HG02588 (cell line): ENCODE results near the gene GRM8.
"Not testable (repeated sequence)": the region's sequence is repeated elsewhere in the genome, so short reads cannot be mapped to it uniquely, and the experiment has no call there.

Experiments
- ATAC-seq: cut with Tn5 transposase; IDR thresholded peaks from one replicate; pipeline ENCODE4 v1.9.1; 2021; ENCODE audit warnings: mild to moderate bottlenecking, moderate library complexity; ENCODE audit not compliant: unreplicated experiment

Gene GRM8

DNA sequence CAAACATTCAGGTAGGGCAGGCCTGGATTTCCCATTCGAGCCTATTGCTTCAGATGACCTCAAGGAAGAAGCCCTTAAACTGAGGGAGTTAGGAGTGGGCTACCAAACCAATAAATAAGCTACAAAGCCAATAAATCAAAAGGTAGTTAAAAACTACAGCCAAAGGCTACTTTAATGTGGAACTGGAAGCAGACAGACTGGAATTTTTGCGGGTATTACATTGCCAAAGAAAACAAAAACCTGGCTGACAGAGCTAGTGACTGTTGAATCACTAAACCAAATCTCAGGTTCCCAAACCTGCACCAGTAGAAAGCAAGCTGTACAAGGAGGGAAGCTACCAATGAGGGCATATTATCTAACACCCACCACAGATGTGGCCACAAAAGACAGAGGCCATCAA lies 315.6 kb downstream of the GRM8 start:
- ATAC-seq: no peak

DNA sequence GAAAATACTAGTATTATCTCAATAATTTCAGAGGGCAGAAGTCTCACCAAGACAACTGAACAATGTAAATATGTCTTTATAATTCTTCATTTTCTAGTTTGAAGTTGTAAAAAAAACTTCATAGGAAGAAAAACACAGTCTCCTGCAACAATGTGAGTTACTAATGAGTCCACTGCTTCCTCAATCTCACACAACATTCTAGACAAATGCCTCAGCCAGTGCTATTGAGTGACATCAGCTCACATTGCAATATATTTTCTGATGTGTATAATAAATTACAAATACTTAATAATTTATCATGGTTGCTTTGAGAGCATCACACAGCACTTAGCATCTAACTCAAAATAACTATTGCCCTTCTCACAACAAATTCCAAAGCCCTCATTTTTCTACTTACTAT lies 321.2 kb downstream of the GRM8 start:
- ATAC-seq: no peak

DNA sequence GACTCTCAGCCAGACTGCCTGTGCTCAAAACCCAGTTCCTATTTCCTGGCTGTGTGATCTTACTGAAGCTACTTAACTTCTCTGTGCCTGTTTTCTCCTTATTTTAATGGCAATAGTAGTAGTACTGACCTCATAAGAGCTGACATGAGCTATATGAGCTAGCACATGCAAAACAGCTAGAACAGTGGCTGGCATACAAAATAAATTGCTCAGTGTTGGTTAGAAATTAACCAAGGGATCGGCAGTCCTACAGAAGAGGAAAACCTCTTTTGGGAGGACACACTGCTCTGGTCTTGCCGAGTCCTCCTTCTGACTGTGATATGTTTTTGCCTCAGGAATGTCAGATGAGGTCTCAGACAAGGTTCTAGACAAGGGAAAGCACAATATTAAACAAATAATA lies 322.6 kb downstream of the GRM8 start:
- no peak for ATAC-seq

GRCh38 chr7:126924477-126924876 lies 328.3 kb downstream of the GRM8 start:
- ATAC-seq: no peak

- ATAC-seq: not testable (repeated sequence)
These were observed 341.1 kb downstream of the GRM8 start for GRCh38 chr7:126911627-126912026.

- not testable (repeated sequence) for ATAC-seq
These were observed 344.2 kb downstream of the GRM8 start for GRCh38 chr7:126908564-126908963.

DNA sequence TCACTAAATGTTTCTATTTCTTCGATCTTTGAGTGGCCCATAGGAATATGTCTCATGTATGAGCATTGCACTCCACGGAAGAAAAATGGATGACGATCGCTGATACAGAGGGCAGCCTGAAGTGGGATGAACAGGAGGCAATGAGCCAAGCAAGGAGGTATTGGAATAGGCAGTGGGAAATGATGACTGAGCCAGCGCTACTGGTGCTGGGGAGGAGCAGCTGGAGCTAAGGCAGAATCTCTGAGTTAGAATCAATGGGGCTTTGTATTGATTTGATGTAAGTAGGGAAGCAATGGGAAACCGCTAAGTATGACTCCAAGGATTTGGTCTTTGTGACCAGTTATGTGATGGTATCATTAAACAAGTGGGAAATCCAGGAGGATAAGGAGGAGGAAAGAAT lies 345.1 kb downstream of the GRM8 start:
- ATAC-seq: not testable (repeated sequence)

DNA sequence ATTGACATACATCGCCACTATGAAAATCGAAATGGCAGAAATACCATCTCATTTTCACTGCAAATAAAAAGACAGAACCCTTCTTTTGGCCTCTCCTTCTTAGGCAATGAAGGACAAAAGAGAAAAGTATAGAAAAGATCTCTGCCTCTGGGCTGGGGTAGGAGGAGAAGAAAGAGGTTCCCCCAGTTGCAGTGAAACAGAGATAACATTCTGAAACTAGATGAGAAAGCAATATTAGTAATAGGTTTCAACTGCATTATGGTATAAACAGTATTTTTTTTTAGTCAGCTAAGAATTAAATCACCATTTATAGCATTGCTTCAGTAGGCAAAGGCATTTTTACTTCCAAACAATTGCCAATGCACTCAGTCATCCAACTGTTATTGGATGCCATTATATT lies 347.5 kb downstream of the GRM8 start:
- not testable (repeated sequence) for ATAC-seq

- not testable (repeated sequence) for ATAC-seq
These were observed 351.5 kb downstream of the GRM8 start for GRCh38 chr7:126901041-126901765.

DNA sequence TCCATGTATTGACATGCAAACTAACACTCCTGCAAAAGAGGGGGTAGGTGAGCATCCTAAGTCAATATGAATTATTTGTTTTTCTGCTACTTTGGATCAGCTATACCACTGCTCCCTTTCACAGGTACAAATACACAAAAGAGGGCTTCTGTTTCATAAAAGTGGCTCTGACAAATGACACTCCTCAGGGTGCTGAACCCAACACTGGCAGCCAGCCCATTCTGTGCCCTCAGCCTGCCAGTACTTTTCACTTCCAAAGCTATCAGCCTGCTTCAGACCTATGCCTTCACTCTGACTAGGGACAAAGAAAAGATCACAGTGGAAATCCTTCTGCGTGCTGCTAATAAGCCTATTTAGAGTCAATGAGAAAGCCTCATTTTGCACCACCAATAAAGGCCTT lies 364.8 kb downstream of the GRM8 start:
- not testable (repeated sequence) for ATAC-seq

DNA sequence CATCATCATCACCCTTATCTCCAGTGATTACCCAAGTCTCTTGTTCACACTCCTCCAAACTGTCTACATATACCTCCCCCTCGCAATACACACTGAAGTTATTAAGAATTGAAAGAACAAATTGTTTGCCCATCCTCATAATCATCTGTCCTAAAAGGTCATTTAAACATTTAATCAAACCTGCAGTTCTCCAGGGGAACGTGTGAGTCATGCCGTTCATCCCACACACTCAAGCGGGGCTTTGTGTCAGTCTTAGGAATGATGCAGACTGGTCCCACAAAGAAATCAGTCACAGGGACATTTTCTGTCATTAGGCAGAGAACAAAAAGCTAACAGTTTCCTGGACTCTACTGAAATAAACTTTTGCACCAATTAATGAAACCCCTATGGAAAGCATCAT lies 365.2 kb downstream of the GRM8 start:
- not testable (repeated sequence) for ATAC-seq

DNA sequence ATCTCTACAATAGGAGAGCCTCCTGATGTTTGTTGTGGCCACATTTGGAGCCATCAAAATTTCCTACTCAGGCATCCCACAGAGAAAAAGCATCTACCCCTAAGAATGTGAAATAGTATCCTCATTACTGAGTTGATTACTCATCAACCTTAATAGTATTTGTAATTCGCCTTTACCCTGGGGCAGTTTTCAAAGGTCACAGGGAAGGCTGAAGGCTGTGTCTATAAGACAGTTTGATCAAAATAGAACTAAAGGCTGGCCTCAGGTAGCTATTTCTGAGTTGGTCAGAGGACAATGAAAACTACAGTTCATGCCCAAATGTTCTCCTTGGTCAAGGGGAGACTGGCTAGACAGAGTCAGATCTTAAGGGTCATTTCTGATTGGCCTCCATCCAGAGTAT lies 370.0 kb downstream of the GRM8 start:
- ATAC-seq: not testable (repeated sequence)

- ATAC-seq: peak; percentile 67
These were observed 370.8 kb downstream of the GRM8 start for GRCh38 chr7:126881908-126882307.

DNA sequence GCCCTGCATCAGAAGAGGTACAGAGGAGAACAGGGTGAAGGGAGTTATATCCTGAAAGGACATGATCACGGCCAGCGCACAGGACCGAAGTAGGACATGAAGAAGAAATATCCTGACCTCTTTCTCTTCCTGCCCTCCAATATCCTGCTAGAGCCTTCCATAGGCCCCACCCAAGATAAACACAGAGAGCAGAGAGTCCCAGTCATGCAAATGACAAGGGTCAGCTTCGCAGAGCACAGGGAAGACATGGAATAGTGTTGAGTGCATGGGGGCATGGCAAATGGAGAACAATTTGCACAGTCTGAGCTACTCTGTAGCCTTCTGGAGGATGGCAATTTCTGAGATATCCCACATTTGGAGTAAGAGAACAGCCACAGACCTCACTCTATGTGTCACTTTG lies 371.4 kb downstream of the GRM8 start:
- no peak for ATAC-seq

DNA sequence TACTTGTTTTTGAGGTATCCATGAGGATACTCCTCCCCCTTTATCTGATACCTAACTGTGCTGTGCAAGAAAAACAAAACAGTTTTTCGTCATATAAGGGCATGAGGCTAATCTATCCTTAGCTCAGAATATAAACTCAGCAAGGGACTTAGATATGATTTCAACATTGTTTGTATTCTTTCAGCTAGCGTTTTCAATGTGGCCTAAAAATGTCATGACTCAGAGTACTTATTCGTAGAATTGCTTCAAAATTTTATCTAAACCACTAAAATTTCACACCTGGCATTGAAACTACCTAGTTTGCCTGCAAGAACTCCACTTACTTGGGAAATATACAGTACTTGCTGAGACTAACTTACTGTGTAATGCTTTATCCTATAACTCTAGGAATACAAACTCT lies 376.2 kb downstream of the GRM8 start:
- not testable (repeated sequence) for ATAC-seq

GRCh38 chr7:126856691-126857291 lies 395.9 kb downstream of the GRM8 start:
- ATAC-seq: peak; percentile 77

DNA sequence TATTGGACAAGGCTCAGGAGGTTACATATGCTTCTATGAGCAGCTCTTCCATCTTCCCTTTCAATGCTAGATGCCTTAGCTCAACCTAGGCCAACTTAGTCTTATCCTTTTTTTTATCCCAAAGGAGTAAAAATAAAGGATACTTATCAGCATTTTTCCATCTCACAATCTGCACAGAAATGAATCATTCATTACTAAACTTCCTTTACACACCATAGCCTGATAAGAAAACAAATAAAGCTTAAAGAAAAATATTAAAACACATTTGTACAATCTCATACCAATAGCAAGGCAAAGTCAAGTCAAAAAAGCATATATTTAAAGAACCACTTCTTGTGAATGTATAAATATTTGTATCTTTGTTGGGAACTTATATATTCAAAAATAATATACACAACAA lies 407.4 kb downstream of the GRM8 start:
- ATAC-seq: no peak

GRCh38 chr7:126843883-126844282 lies 408.9 kb downstream of the GRM8 start:
- no peak for ATAC-seq

GRCh38 chr7:126843336-126843735 lies 409.4 kb downstream of the GRM8 start:
- no peak for ATAC-seq

DNA sequence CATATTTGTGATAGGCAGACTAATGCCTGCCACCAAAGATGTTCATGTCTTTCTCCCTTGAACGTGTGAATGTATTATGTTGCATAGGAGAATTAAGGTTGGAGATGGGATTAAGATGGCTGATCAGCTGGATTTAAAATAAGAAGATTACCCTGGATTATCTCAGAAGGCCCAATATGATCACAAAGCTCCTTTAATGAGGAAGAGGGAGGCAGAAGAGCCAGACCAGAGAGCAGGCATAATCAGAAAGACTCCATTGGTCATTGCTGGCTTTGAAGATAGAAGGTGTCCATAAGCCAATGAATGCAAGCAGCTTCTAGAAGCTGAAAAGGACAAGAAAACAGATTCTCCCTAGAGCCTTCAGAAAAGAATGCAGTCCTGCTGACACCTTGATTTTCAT lies 410.3 kb downstream of the GRM8 start:
- ATAC-seq: no peak

DNA sequence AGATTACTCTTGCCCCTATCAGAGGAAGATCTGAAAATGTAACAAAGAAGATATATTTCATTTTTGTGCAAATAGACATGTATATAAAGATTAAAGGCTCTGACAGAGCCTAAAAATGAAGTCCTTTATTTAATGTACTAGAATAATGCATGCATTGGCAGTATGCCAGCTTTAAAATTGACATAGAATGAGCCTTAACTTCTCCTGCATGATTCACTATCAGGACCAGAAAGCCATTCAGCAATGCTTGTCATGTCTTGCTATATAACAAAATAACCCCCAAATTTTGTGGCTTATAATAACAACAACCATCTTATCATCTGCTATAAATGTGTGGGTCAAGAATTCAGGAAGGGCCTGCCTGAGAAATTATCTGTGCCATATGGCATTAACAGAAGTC lies 411.9 kb downstream of the GRM8 start:
- ATAC-seq: no peak

DNA sequence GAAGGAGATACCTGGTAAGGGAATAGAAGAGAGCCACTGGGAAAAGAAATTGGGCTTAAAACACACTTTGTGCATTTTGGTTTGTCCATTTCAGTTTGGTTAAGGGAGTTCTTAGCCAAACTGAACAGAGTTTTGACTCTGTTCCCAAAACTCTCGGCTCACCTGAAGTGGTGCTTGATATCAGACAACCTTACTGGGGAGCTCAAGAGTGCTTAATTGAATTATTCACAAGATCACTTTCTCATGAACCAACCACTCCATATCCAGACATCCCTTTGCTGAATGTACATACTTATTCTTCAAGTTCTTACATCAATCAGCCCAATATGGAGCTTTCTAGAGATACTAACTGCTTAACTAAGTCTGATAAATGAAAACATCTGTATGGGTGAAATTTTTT lies 413.1 kb downstream of the GRM8 start:
- no peak for ATAC-seq

GRCh38 chr7:126838194-126838593 lies 414.5 kb downstream of the GRM8 start:
- no peak for ATAC-seq
